ENCODE data around the gene CFH.
"Not testable (repeated sequence)": the region's sequence is repeated elsewhere in the genome, so short reads cannot be mapped to it uniquely, and the experiment has no call there.

The CFH gene

GRCh38 chr1:196734460-196734859 lies 82.6 kb downstream of the CFH start:
- Mint-ChIP-seq H3K9me3 (peaks cover 15% of the 10 kb centered on the region), H3K27ac (no peak overlapping the region), H3K4me3 (no peak overlapping the region), H3K36me3 (ENCODE audit: low read depth) (peaks cover 9% of the 10 kb centered on the region), H3K27me3 (ENCODE audit: low read depth) (no peaks in the 10 kb centered on the region), H3K4me1 (no peaks in the 10 kb centered on the region)
- TF ChIP-seq CTCF (IDR thresholded peaks at IDR 0.05; ENCODE audit: unreplicated experiment in 3 of 3) = no peak

- H3K27me3 Mint-ChIP-seq (ENCODE audit: low read depth) = no peaks in the 10 kb centered on the region
- H3K36me3 Mint-ChIP-seq (ENCODE audit: low read depth) = peaks cover 11% of the 10 kb centered on the region
- no peak for TF ChIP-seq CTCF (IDR thresholded peaks at IDR 0.05; ENCODE audit: unreplicated experiment in 3 of 3)
- no peaks in the 10 kb centered on the region for H3K4me1 Mint-ChIP-seq
- H3K4me3 Mint-ChIP-seq = no peak overlapping the region
- H3K9me3 Mint-ChIP-seq = peaks cover 14% of the 10 kb centered on the region
- no peak overlapping the region for H3K27ac Mint-ChIP-seq
These were observed 86.9 kb downstream of the CFH start for GRCh38 chr1:196738730-196739129.

- not testable (repeated sequence) for H3K36me3 Mint-ChIP-seq (ENCODE audit: low read depth); H3K9me3 Mint-ChIP-seq; H3K27ac Mint-ChIP-seq; H3K27me3 Mint-ChIP-seq (ENCODE audit: low read depth); H3K4me1 Mint-ChIP-seq
- H3K4me3 Mint-ChIP-seq = peak overlapping the region in 1 of 3 experiments; percentile 37
- peak; percentile 38 to 46 (median 38) for TF ChIP-seq CTCF (IDR thresholded peaks at IDR 0.05; ENCODE audit: unreplicated experiment in 3 of 3)
These were observed 91.4 kb downstream of the CFH start for GRCh38 chr1:196743244-196743643.

- not testable (repeated sequence) for H3K4me3 Mint-ChIP-seq; H3K9me3 Mint-ChIP-seq; H3K4me1 Mint-ChIP-seq; H3K27me3 Mint-ChIP-seq (ENCODE audit: low read depth); H3K36me3 Mint-ChIP-seq (ENCODE audit: low read depth); H3K27ac Mint-ChIP-seq
These were observed 113.3 kb downstream of the CFH start for GRCh38 chr1:196765019-196765740.

GRCh38 chr1:196769823-196770222 lies 118.0 kb downstream of the CFH start:
- H3K4me3 Mint-ChIP-seq; H3K9me3 Mint-ChIP-seq; H3K36me3 Mint-ChIP-seq (ENCODE audit: low read depth); H3K27me3 Mint-ChIP-seq (ENCODE audit: low read depth); H3K27ac Mint-ChIP-seq: not testable (repeated sequence)
- peaks cover 14% of the 10 kb centered on the region for H3K4me1 Mint-ChIP-seq

GRCh38 chr1:196773713-196774112 lies 121.9 kb downstream of the CFH start:
- TF ChIP-seq CTCF (IDR thresholded peaks at IDR 0.05; ENCODE audit: unreplicated experiment in 3 of 3) = no peak
- H3K27me3 Mint-ChIP-seq (ENCODE audit: low read depth) = no peaks in the 10 kb centered on the region
- peak overlapping the region; percentile 45 to 69 (median 69) for H3K27ac Mint-ChIP-seq
- no peaks in the 10 kb centered on the region for H3K36me3 Mint-ChIP-seq (ENCODE audit: low read depth)
- no peaks in the 10 kb centered on the region for H3K9me3 Mint-ChIP-seq
- H3K4me1 Mint-ChIP-seq = peaks cover 14% of the 10 kb centered on the region
- no peak overlapping the region for H3K4me3 Mint-ChIP-seq

- Mint-ChIP-seq H3K27me3 (ENCODE audit: low read depth) (no peaks in the 10 kb centered on the region), H3K36me3 (ENCODE audit: low read depth) (no peaks in the 10 kb centered on the region), H3K27ac (peak overlapping the region; percentile 45 to 69 (median 69)), H3K9me3 (no peaks in the 10 kb centered on the region), H3K4me1 (peaks cover 14% of the 10 kb centered on the region), H3K4me3 (no peak overlapping the region)
- TF ChIP-seq CTCF (IDR thresholded peaks at IDR 0.05; ENCODE audit: unreplicated experiment in 3 of 3) = no peak
These were observed 122.3 kb downstream of the CFH start for GRCh38 chr1:196774175-196774574.
